Measurements from ENCODE around the gene ASCL4.

GRCh38 chr12:107731366-107731765, 43.1 kb upstream of the ASCL4 start:
- no peak for TF ChIP-seq CTCF (IDR thresholded peaks at IDR 0.05)
- no peak for TF ChIP-seq ESRRA (IDR thresholded peaks at IDR 0.05; ENCODE audit: borderline replicate concordance, low read length)
- no peak for TF ChIP-seq MAX (IDR thresholded peaks at IDR 0.05)
- no peak for TF ChIP-seq KDM1A (IDR thresholded peaks at IDR 0.05; ENCODE audit: low read depth)
- TF ChIP-seq MYC (IDR thresholded peaks at IDR 0.05; ENCODE audit: borderline replicate concordance, low read length), result no peak
- TF ChIP-seq REST (IDR thresholded peaks at IDR 0.05), result no peak
